Astrocyte of the spinal cord (primary cell): ENCODE measurements around the gene SPOCK1.

ENCODE experiments used
- DNase-seq: peaks from one replicate; pipeline ENCODE4 v3.0.0; 2011; ENCODE audit warnings: low read depth, low spot score
- H3K4me3 ChIP-seq: 2 replicates; pipeline ENCODE4 v1.5.1; 2011; ENCODE audit warnings: low read depth, mild to moderate bottlenecking, low read length, moderate library complexity
- in situ Hi-C: cut with HindIII; loops from 2 replicates; pipeline ENCODE4 v1.10.0; 2017; ENCODE audit warnings: low sequenced_read_pairs
- TF ChIP-seq, protein P1 (sequence below): IDR thresholded peaks from 2 replicates; pipeline ENCODE4 v1.5.1; 2012; ENCODE audit warnings: low read depth, mild to moderate bottlenecking, low read length, inconsistent platforms

SPOCK1 gene

DNA sequence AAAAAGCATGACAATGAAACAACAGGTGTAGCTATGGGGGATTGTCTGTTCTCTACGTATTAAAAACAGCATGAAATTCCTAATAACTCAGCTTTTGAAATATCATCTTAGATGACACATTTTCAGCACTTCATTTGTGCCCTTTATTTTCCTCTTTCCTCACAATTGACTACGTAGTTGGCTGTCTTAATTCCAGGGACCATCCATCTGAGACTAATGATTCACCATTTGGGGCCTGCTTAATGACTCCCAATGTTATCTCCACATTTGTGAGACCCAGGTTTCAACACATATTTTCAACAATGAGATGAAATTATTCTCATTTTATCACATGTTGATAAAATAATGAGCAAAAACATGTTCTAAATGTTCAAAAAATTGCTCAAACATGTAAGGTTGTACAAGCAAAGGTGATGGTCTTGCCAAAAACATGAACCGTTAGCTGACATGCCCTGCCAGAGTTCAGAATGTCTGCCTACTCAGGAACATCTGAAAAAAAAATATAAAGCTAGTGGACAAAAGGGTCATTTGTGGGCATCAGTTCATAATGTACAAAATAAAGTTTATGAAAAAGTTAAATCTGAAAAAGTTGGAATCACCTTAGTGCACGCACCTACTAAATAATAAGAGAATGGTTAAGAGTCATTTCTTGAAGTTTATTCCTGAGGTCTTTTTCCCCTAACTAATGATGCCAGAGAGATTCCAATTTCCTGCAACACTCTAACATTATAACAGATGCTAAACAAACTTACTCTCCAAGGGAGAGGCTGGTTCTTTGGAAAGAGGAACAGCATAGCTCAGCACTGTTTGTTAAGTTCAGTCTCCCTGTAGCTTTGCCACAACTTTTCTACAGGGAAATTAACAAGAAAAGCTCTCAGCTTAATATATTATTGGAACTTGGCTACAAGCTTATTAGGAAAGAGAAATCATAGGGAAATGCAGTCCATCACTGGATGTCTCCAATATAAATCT lies 275.5 kb downstream of the SPOCK1 start:
- TF ChIP-seq, protein P1, sequence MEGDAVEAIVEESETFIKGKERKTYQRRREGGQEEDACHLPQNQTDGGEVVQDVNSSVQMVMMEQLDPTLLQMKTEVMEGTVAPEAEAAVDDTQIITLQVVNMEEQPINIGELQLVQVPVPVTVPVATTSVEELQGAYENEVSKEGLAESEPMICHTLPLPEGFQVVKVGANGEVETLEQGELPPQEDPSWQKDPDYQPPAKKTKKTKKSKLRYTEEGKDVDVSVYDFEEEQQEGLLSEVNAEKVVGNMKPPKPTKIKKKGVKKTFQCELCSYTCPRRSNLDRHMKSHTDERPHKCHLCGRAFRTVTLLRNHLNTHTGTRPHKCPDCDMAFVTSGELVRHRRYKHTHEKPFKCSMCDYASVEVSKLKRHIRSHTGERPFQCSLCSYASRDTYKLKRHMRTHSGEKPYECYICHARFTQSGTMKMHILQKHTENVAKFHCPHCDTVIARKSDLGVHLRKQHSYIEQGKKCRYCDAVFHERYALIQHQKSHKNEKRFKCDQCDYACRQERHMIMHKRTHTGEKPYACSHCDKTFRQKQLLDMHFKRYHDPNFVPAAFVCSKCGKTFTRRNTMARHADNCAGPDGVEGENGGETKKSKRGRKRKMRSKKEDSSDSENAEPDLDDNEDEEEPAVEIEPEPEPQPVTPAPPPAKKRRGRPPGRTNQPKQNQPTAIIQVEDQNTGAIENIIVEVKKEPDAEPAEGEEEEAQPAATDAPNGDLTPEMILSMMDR: no peak
- DNase-seq: no peak
- in situ Hi-C loops: no loop called here
- no peak overlapping the region for H3K4me3 ChIP-seq

DNA sequence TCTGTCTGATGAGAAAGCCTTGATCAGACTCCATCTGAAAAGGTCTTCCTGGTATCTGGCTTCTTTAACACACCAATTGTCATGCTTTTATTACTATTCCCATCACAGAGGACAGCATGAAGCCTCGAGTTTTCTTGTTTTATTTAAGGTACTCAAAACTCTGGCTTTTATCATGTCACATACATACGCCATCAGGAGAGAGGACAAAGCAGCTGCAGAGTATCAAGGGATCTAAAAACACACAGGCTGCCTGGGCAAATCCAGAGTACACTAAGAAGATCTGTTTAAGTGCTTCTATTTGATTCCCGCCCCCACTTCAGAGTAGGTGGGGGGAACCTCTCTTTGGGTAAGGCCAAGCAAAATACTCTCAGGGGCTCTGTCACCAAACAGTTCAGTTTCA lies 277.2 kb downstream of the SPOCK1 start:
- DNase-seq: no peak
- TF ChIP-seq, protein P1: no peak
- in situ Hi-C loops: no loop called here
- no peak overlapping the region for H3K4me3 ChIP-seq

DNA sequence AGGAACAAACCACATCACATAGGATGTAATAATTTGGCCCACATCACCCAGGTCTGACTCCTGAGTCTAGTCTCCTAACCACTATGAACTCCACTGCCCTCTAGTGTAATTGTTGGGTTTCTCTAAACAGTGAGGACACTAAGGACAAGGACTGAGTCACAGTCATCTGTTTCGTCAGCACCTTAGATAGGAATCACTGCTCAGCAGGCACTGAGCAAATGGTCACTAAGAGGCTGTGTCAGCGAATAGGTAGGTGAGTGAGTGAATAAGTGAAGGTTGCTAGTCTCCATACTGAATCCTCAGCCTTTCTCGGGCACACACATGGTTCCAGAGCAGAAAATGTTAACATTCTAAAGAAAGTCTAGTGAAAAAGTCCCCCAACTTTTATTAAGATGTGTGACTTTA lies 278.6 kb downstream of the SPOCK1 start:
- peak; percentile 66 for DNase-seq
- TF ChIP-seq, protein P1: peak; percentile 46
- in situ Hi-C loops: no loop called here
- H3K4me3 ChIP-seq: no peak overlapping the region

DNA sequence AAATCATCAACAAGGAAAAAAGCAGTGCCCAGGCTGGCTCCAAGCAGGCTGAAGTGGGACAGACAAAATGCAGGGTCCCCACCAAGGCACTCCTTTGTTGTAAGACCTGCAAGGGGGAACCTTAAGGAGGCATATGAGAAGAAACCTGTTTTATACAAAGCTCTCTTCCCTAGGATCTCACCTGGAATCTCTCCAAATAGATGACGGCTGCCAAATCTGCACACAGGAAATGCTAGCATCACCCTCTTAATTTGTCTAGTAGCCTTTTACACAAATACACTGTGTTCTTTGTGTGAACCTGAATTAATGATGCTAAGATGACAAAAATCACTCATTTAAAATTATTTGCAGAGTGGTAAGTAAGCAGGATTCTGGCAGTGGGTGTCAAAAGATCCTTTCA lies 280.2 kb downstream of the SPOCK1 start:
- DNase-seq: peak; percentile 14
- TF ChIP-seq, protein P1: no peak
- in situ Hi-C loops: no loop called here
- no peak overlapping the region for H3K4me3 ChIP-seq

DNA sequence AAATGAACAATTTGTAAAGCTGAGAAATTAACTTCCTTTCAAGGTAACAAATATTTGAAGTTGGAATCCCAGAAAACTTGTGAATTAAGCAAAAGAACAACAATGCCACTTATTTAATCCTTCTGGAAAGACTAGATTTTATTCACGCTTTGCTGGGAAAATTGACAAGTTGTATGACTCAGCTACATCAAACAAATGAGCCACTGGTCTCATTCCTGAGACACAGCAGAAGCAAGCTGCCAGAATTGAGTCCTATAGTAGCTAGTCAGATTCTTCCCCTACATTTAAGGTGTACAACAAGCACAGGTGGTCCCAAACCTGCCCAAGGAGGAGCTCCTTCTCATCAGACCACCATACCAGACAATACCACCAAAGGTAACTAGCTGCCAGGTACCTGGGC lies 280.7 kb downstream of the SPOCK1 start:
- H3K4me3 ChIP-seq: no peak overlapping the region
- in situ Hi-C loops: no loop called here
- DNase-seq: peak; percentile 67
- TF ChIP-seq, protein P1: no peak

DNA sequence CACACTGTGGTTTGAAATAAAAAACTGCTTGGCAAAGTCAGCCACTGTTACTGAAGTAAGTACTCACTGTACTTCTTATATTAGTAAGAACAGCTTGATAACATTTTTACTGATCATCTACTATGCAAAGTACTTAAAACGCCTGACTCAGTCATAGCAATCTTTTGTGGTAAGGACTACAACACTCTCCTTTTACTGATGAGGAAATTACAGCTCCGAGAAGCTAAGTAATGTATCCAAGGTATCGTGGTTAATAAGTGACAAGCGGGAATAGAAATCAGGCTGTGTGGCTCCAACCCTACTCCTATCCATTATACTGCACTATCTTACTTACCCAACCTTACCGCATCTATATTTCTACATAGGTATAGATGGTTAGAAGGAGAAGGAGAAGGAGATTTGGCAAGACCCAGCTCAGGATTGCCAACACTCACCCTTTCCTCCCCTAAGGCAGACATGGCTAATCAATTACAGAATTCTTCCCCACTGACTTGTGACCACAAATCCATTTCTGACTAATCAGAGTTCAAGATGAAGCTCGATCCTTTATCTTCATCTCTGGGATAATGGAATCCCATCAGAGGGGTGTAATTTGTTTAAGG lies 281.4 kb downstream of the SPOCK1 start:
- H3K4me3 ChIP-seq: no peak overlapping the region
- DNase-seq: peak; percentile 23
- in situ Hi-C loops: no loop called here
- TF ChIP-seq, protein P1: no peak
